Fibroblast of lung (primary cell): ENCODE data around the gene ISL1. TPM values are rescaled to one million over a fixed set of nuclear protein-coding genes. Genes with fewer than 3 reads are reported as not detected.

ENCODE experiments used
- DNase-seq, 2 donors: peaks; one replicate each; pipeline versions ENCODE4 v3.0.0 to v3.0.0-alpha.2; 2010; ENCODE audit warnings: low read depth in 2 of 2
- H2AFZ ChIP-seq: 2 replicates; pipeline ENCODE4 v1.5.1; 2012; ENCODE audit warnings: low read length, control low read depth, inconsistent platforms
- H3K27ac ChIP-seq: 2 replicates; pipeline ENCODE4 v1.5.1; 2011; ENCODE audit warnings: low read length, control low read depth; ENCODE audit not compliant: insufficient read depth
- H3K27me3 ChIP-seq: 2 replicates; pipeline ENCODE4 v1.5.1; 2011; ENCODE audit warnings: mild to moderate bottlenecking, low read length; ENCODE audit not compliant: control insufficient read depth, insufficient read depth
- H3K36me3 ChIP-seq: 2 replicates; pipeline ENCODE4 v1.5.1; 2011; ENCODE audit warnings: low read length; ENCODE audit not compliant: control insufficient read depth, insufficient read depth
- H3K4me1 ChIP-seq: 2 replicates; pipeline ENCODE4 v1.5.1; 2011; ENCODE audit warnings: low read length; ENCODE audit not compliant: control insufficient read depth, insufficient read depth; ENCODE audit errors: extremely low read depth
- H3K4me2 ChIP-seq: 2 replicates; pipeline ENCODE4 v1.5.1; 2011; ENCODE audit warnings: low read length, control low read depth; ENCODE audit not compliant: insufficient read depth; ENCODE audit errors: extremely low read depth
- H3K4me3 ChIP-seq, 4 experiments: fragments of 200-600 bp in 1 of 4; sonication (generic) in 1 of 4; replicated peaks in 1 of 4; 2 replicates each; pipeline ENCODE4 v1.5.1; 2011 to 2016; ENCODE audit warnings: low read length in 4 of 4, low read depth in 3 of 4, mild to moderate bottlenecking in 3 of 4, control low read depth in 2 of 4, inconsistent platforms in 1 of 4, mixed read lengths in 1 of 4; ENCODE audit not compliant: insufficient read depth in 1 of 4; ENCODE audit errors: control extremely low read depth in 1 of 4
- H3K79me2 ChIP-seq: 2 replicates; pipeline ENCODE4 v1.5.1; 2012; ENCODE audit warnings: mild to moderate bottlenecking, low read length, inconsistent platforms; ENCODE audit not compliant: control insufficient read depth, insufficient read depth
- H3K9ac ChIP-seq: 2 replicates; pipeline ENCODE4 v1.5.1; 2011; ENCODE audit warnings: mild to moderate bottlenecking, low read length, control low read depth; ENCODE audit not compliant: insufficient read depth
- H3K9me3 ChIP-seq: 2 replicates; pipeline ENCODE4 v1.5.1; 2012; ENCODE audit warnings: low read depth, low read length; ENCODE audit not compliant: control insufficient read depth, insufficient read depth
- H4K20me1 ChIP-seq: 2 replicates; pipeline ENCODE4 v1.5.1; 2011; ENCODE audit warnings: low read length; ENCODE audit not compliant: control insufficient read depth, insufficient read depth; ENCODE audit errors: extremely low read depth
- CTCF ChIP-seq, 2 donors: IDR thresholded peaks in 1 of 2; conservative IDR thresholded peaks in 1 of 2; 1 replicate in 1 of 2; 2 replicates in 1 of 2; pipeline ENCODE4 v1.5.1; 2011 to 2012; ENCODE audit warnings: low read length in 2 of 2, control low read depth in 1 of 2, inconsistent platforms in 1 of 2, low read depth in 1 of 2, mild to moderate bottlenecking in 1 of 2
- EZH2 ChIP-seq: IDR thresholded peaks from 2 replicates; pipeline ENCODE4 v1.5.1; 2012; ENCODE audit warnings: low read length, control low read depth, mild to moderate bottlenecking; ENCODE audit errors: missing control alignments
- polyA plus RNA-seq, 2 donors: library from polyadenylated mRNA; depleted of rRNA in 1 of 2; stranded (reverse) in 1 of 2; unstranded in 1 of 2; fragments of >200 nt; gene quantifications; 2 replicates each; pipeline ENCODE4 v1.2.1, GENCODE V29; 2011 to 2012; ENCODE audit warnings: missing spikeins in 1 of 2
- total RNA-seq: library from RNA; depleted of rRNA; stranded (reverse); fragments of >200 nt; gene quantifications from 2 replicates; pipeline ENCODE4 v1.2.1, GENCODE V29; 2014

The ISL1 gene
- total and polyA plus RNA-seq, 2 donors (not counting 1 experiment from before 2014, with no cell fraction given), result 0.07 TPM; not detected in 1

- Histone ChIP-seq H4K20me1 (no peaks in the 10 kb centered on the region), H3K9ac (no peak overlapping the region), H3K4me1 (no peaks in the 10 kb centered on the region), H2AFZ (no peak overlapping the region), H3K36me3 (no peaks in the 10 kb centered on the region), H3K27ac (no peak overlapping the region), H3K79me2 (no peaks in the 10 kb centered on the region), H3K4me2 (no peak overlapping the region), H3K9me3 (no peaks in the 10 kb centered on the region), H3K4me3 (no peak overlapping the region), H3K27me3 (peaks cover 15% of the 10 kb centered on the region)
- TF ChIP-seq CTCF (conservative IDR thresholded peaks at IDR 0.05 in 1 of 2, IDR thresholded peaks at IDR 0.05 in 1 of 2; ENCODE audit: low read depth in 1 of 2, low read length in 2 of 2) (no peak), EZH2 (no peak)
- DNase-seq, result no peak
Observed at GRCh38 chr5:51392689-51393199, 9.5 kb downstream of the ISL1 start.

GRCh38 chr5:51394609-51395008, 11.4 kb downstream of the ISL1 start:
- Histone ChIP-seq H4K20me1 (no peaks in the 10 kb centered on the region), H3K4me2 (no peak overlapping the region), H3K4me3 (no peak overlapping the region), H3K79me2 (no peaks in the 10 kb centered on the region), H3K9me3 (no peaks in the 10 kb centered on the region), H3K4me1 (no peaks in the 10 kb centered on the region), H3K9ac (no peak overlapping the region), H3K36me3 (no peaks in the 10 kb centered on the region), H3K27ac (no peak overlapping the region), H2AFZ (no peak overlapping the region), H3K27me3 (peaks cover 4% of the 10 kb centered on the region)
- no peak for DNase-seq
- TF ChIP-seq CTCF (conservative IDR thresholded peaks at IDR 0.05 in 1 of 2, IDR thresholded peaks at IDR 0.05 in 1 of 2; ENCODE audit: low read depth in 1 of 2, low read length in 2 of 2) (no peak), EZH2 (no peak)

- H3K36me3 ChIP-seq, result no peaks in the 10 kb centered on the region
- no peaks in the 10 kb centered on the region for H4K20me1 ChIP-seq
- H3K4me3 ChIP-seq, result no peak overlapping the region
- H3K4me1 ChIP-seq, result no peaks in the 10 kb centered on the region
- no peaks in the 10 kb centered on the region for H3K9me3 ChIP-seq
- no peak overlapping the region for H3K4me2 ChIP-seq
- H3K27ac ChIP-seq, result no peak overlapping the region
- H3K27me3 ChIP-seq, result peaks cover under 1% of the 10 kb centered on the region
- no peaks in the 10 kb centered on the region for H3K79me2 ChIP-seq
- no peak for DNase-seq
- H2AFZ ChIP-seq, result no peak overlapping the region
- no peak overlapping the region for H3K9ac ChIP-seq
- no peak for TF ChIP-seq EZH2
- no peak for TF ChIP-seq CTCF (conservative IDR thresholded peaks at IDR 0.05 in 1 of 2, IDR thresholded peaks at IDR 0.05 in 1 of 2; ENCODE audit: low read depth in 1 of 2, low read length in 2 of 2)
Observed at GRCh38 chr5:51395245-51395644, 12.0 kb downstream of the ISL1 start.
